ENCODE data around the gene MAML2.
A peak's percentile ranks its signal among the peaks of the same experiment; 100 is the strongest.

MAML2 gene

DNA sequence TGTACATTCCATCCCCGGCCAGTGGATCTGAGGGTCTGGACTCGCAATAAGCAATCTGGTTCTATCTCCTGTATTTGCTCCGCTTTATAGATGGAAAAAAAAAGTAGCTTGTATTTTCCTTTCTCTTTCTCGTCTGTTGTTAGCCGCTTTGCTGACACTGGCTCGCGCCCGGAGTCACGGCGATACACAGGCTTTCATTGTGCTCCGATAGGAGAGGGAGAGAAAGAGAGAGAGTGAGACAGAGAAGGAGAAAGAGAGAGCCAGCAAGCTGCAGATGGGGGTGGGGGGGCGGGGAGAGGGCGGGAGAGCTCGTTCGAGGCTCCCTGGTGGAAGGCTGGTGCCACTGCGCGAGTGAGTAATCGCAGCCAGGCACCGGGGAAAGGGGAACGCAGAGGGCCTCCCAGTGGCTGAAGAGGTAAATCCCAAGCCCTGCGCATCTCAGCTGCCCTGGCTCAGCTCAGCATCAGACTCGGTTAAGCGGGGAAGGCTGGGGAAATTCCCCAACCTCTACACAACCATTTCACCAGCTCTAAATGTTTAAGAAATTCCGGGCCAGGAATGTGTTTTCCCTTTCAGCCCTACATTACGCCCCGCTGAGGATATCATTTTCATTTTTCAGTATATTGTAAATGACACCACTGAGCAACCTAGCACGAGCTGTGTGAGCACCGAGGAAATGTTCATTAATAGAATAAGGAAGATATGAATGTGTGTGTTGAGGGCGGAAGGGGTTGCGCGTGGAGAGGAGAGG, at the start of gene MAML2:
Gene MAML2, minus strand, starts transcription at position 235 of the 751 bp plus-strand sequence. CDS start 1,300 bp downstream, outside the sequence.
- peak within 1 kb of the TSS; percentile 85 for H3K27ac ChIP-seq
- peak; percentile 98 for TF ChIP-seq CTCF (conservative IDR thresholded peaks at IDR 0.05)

- H3K27ac ChIP-seq: no peak overlapping the region
- peak; percentile 54 for TF ChIP-seq CTCF (conservative IDR thresholded peaks at IDR 0.05)
These were observed 48.8 kb upstream of the MAML2 start for GRCh38 chr11:96391698-96392307.

DNA sequence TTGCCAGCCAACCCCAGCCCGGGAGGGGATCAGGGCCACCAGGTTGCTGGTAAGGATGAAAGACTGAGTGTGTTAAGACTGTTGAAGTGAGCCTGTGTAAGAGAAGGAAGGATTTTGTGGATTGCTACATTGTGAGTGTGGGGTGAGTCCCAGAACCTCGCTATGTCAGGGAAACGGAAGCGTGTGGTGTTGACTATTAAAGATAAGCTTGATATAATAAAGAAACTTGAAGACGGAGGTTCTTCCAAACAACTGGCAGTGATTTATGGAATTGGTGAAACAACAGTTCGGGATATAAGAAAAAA, 47.4 kb upstream of the MAML2 start:
- no peak for TF ChIP-seq CTCF (conservative IDR thresholded peaks at IDR 0.05)
- H3K27ac ChIP-seq: peak overlapping the region; percentile 70

DNA sequence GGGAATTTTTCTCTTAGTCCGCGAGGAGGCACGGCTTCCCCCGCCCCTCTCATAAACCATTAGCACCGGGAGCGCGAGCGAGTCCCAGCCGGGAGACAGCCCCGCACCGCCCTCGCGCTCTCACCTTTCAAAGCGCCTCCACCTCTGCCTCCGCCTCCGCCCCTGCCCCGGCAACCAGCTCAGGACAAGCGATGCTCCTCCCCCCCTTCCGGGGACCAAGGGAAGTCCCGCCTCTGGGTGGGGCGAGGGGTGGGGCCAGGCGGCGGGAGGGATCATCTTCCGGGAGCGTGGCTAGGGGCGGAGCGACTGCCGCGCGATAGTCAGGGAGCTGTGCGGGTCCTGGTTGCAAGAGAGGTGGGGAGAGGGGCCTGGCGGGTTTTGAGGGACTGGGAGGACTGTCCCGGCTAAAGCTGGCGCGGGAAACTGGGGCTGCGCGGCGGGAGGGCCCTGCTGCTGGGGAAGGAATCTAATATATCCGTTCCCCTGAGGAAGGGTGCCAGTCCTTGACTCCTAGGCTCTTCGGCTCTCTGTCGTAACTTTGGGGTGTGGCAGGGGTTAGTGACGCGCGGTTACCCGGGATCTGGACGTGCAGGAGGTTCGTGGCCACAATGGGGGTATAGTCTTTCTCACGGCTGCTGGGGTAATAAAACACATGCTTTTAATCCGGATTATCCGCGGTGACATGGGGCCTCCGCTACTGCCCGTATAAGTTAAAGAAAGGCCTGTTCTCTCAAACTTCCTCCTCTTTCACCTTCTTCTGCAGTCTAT, 46.9 kb upstream of the MAML2 start, which contains the start of the genes CCDC82 and JRKL:
Gene CCDC82, minus strand, starts transcription at position 193 of the 768 bp plus-strand sequence. CDS start 5,165 bp downstream, outside the sequence.
Gene JRKL, plus strand, starts transcription at position 294 of the 768 bp plus-strand sequence. CDS start 637 bp downstream, outside the sequence.
- peak within 1 kb of the TSS; percentile 70 for H3K27ac ChIP-seq

GRCh38 chr11:96388891-96389719, 46.1 kb upstream of the MAML2 start:
- no peak for TF ChIP-seq CTCF (conservative IDR thresholded peaks at IDR 0.05)
- peak overlapping the region; percentile 70 for H3K27ac ChIP-seq

More for the DNA sequence above, 46.9 kb upstream of the MAML2 start, which contains the start of the genes CCDC82 and JRKL:
- no peak for TF ChIP-seq CTCF (conservative IDR thresholded peaks at IDR 0.05)

GRCh38 chr11:96385187-96385586, 42.2 kb upstream of the MAML2 start:
- no peak for TF ChIP-seq CTCF (conservative IDR thresholded peaks at IDR 0.05)
- no peak overlapping the region for H3K27ac ChIP-seq
